HG03442 (cell line): ENCODE measurements around the gene SET.

ENCODE experiments used
- ATAC-seq: cut with Tn5 transposase; IDR thresholded peaks from one replicate; pipeline ENCODE4 v1.9.1; 2021; ENCODE audit warnings: mild to moderate bottlenecking, moderate library complexity; ENCODE audit not compliant: unreplicated experiment

SET gene

GRCh38 chr9:128728298-128728697 lies 39.3 kb downstream of the SET start:
- ATAC-seq = no peak

- no peak for ATAC-seq
Observed at GRCh38 chr9:128729302-128729701, 40.3 kb downstream of the SET start.

- no peak for ATAC-seq
Observed at GRCh38 chr9:128729766-128730517, 40.9 kb downstream of the SET start.

- no peak for ATAC-seq
Observed at GRCh38 chr9:128731093-128731492, 42.1 kb downstream of the SET start.

GRCh38 chr9:128731691-128732090 lies 42.7 kb downstream of the SET start:
- ATAC-seq = no peak

- no peak for ATAC-seq
Observed at GRCh38 chr9:128732576-128732975, 43.6 kb downstream of the SET start.

GRCh38 chr9:128733256-128733655 lies 44.2 kb downstream of the SET start:
- no peak for ATAC-seq

GRCh38 chr9:128735373-128735772 lies 46.4 kb downstream of the SET start:
- ATAC-seq = no peak

- no peak for ATAC-seq
Observed at GRCh38 chr9:128742401-128742800, 53.4 kb downstream of the SET start.

GRCh38 chr9:128743421-128743820 lies 54.4 kb downstream of the SET start:
- no peak for ATAC-seq
